Measurements from ENCODE around the gene SECISBP2L.

SECISBP2L gene

GRCh38 chr15:49037546-49037940, 8.7 kb downstream of the SECISBP2L start:
- ChIA-PET CTCF (no interaction called here), POLR2A (interaction anchor here (0.7 to 1.1 kb wide), 2 partner anchors 8 to 11 kb away, joined by 3 to 4 read pairs; partner anchors contain the start of gene SECISBP2L)
- no peak for TF ChIP-seq FOXM1 (IDR thresholded peaks at IDR 0.05; ENCODE audit: borderline replicate concordance)
- TF ChIP-seq FOXK2 (IDR thresholded peaks at IDR 0.05) = no peak
- no peak for TF ChIP-seq NFRKB (IDR thresholded peaks at IDR 0.05)
- no peak for TF ChIP-seq TARDBP (IDR thresholded peaks at IDR 0.05)
- TF ChIP-seq SP1 (IDR thresholded peaks at IDR 0.05) = no peak
- TF ChIP-seq ZNF384 (IDR thresholded peaks at IDR 0.05) = no peak
- TF ChIP-seq PKNOX1 (IDR thresholded peaks at IDR 0.05) = no peak
- no peak for TF ChIP-seq LEF1 (IDR thresholded peaks at IDR 0.05; ENCODE audit: borderline replicate concordance)
- TF ChIP-seq ARNT (IDR thresholded peaks at IDR 0.05) = no peak
- TF ChIP-seq SUZ12 (IDR thresholded peaks at IDR 0.05) = no peak
- TF ChIP-seq HDGF (IDR thresholded peaks at IDR 0.05; ENCODE audit: borderline replicate concordance) = no peak
- TF ChIP-seq L3MBTL2 (conservative IDR thresholded peaks at IDR 0.05) = no peak
- TF ChIP-seq BHLHE40 (IDR thresholded peaks at IDR 0.05; ENCODE audit: borderline replicate concordance) = no peak
- TF ChIP-seq ELF4 (IDR thresholded peaks at IDR 0.05) = no peak
- TF ChIP-seq FOXA1 (IDR thresholded peaks at IDR 0.05) = no peak
- no peak for DNase-seq (ENCODE audit: extremely low spot score)

- ChIA-PET POLR2A (interaction anchor here (1.1 kb wide), 1 partner anchor 9 kb away, joined by 4 read pairs; the partner anchor contains the start of gene SECISBP2L), CTCF (no interaction called here)
- no peak for TF ChIP-seq FOXA1 (IDR thresholded peaks at IDR 0.05)
- TF ChIP-seq ARNT (IDR thresholded peaks at IDR 0.05) = no peak
- no peak for TF ChIP-seq L3MBTL2 (conservative IDR thresholded peaks at IDR 0.05)
- TF ChIP-seq SUZ12 (IDR thresholded peaks at IDR 0.05) = no peak
- TF ChIP-seq HDGF (IDR thresholded peaks at IDR 0.05; ENCODE audit: borderline replicate concordance) = no peak
- TF ChIP-seq ELF4 (IDR thresholded peaks at IDR 0.05) = no peak
- no peak for TF ChIP-seq FOXM1 (IDR thresholded peaks at IDR 0.05; ENCODE audit: borderline replicate concordance)
- TF ChIP-seq LEF1 (IDR thresholded peaks at IDR 0.05; ENCODE audit: borderline replicate concordance) = no peak
- no peak for TF ChIP-seq ZNF384 (IDR thresholded peaks at IDR 0.05)
- no peak for DNase-seq (ENCODE audit: extremely low spot score)
Measured at GRCh38 chr15:49036650-49037545, 9.3 kb downstream of the SECISBP2L start.

- no peak for DNase-seq (ENCODE audit: extremely low spot score)
- CTCF ChIA-PET = no interaction called here
- POLR2A ChIA-PET = no interaction called here
Measured at GRCh38 chr15:49035825-49036224, 10.4 kb downstream of the SECISBP2L start.

GRCh38 chr15:49032601-49033145, 13.6 kb downstream of the SECISBP2L start:
- ChIA-PET CTCF (no interaction called here), POLR2A (no interaction called here)
- DNase-seq (ENCODE audit: extremely low spot score) = no peak
- no peak for TF ChIP-seq FOXK2 (IDR thresholded peaks at IDR 0.05)
- TF ChIP-seq FOXM1 (IDR thresholded peaks at IDR 0.05; ENCODE audit: borderline replicate concordance) = no peak
- TF ChIP-seq NFRKB (IDR thresholded peaks at IDR 0.05) = no peak
- TF ChIP-seq SUZ12 (IDR thresholded peaks at IDR 0.05) = no peak
- TF ChIP-seq CTBP1 (IDR thresholded peaks at IDR 0.05; ENCODE audit: borderline replicate concordance) = no peak
- no peak for TF ChIP-seq ARNT (IDR thresholded peaks at IDR 0.05)
- no peak for TF ChIP-seq L3MBTL2 (conservative IDR thresholded peaks at IDR 0.05)
- no peak for TF ChIP-seq SP1 (IDR thresholded peaks at IDR 0.05)

More at GRCh38 chr15:49035825-49036224, 10.4 kb downstream of the SECISBP2L start:
- TF ChIP-seq L3MBTL2 (conservative IDR thresholded peaks at IDR 0.05) = no peak
- TF ChIP-seq ZNF384 (IDR thresholded peaks at IDR 0.05) = no peak
- no peak for TF ChIP-seq FOXM1 (IDR thresholded peaks at IDR 0.05; ENCODE audit: borderline replicate concordance)
- no peak for TF ChIP-seq ELF4 (IDR thresholded peaks at IDR 0.05)
- no peak for TF ChIP-seq TARDBP (IDR thresholded peaks at IDR 0.05)
- TF ChIP-seq BHLHE40 (IDR thresholded peaks at IDR 0.05; ENCODE audit: borderline replicate concordance) = no peak
- TF ChIP-seq FOXA1 (IDR thresholded peaks at IDR 0.05) = no peak
- no peak for TF ChIP-seq HDGF (IDR thresholded peaks at IDR 0.05; ENCODE audit: borderline replicate concordance)
- TF ChIP-seq PKNOX1 (IDR thresholded peaks at IDR 0.05) = no peak
- TF ChIP-seq CTBP1 (IDR thresholded peaks at IDR 0.05; ENCODE audit: borderline replicate concordance) = no peak

GRCh38 chr15:49031804-49032203, 14.4 kb downstream of the SECISBP2L start:
- DNase-seq (ENCODE audit: extremely low spot score) = no peak
- TF ChIP-seq FOXA1 (IDR thresholded peaks at IDR 0.05) = no peak
- no peak for TF ChIP-seq L3MBTL2 (conservative IDR thresholded peaks at IDR 0.05)
- no peak for TF ChIP-seq NFRKB (IDR thresholded peaks at IDR 0.05)
- TF ChIP-seq SUZ12 (IDR thresholded peaks at IDR 0.05) = no peak
- no peak for TF ChIP-seq ZNF384 (IDR thresholded peaks at IDR 0.05)
- no peak for TF ChIP-seq SP1 (IDR thresholded peaks at IDR 0.05)
- TF ChIP-seq FOXM1 (IDR thresholded peaks at IDR 0.05; ENCODE audit: borderline replicate concordance) = no peak
- no peak for TF ChIP-seq FOXK2 (IDR thresholded peaks at IDR 0.05)
- TF ChIP-seq LEF1 (IDR thresholded peaks at IDR 0.05; ENCODE audit: borderline replicate concordance) = no peak
- no peak for TF ChIP-seq PKNOX1 (IDR thresholded peaks at IDR 0.05)
- ChIA-PET POLR2A (no interaction called here), CTCF (no interaction called here)

- CTCF ChIA-PET = no interaction called here
- POLR2A ChIA-PET = interaction anchor here (0.5 kb wide), 1 partner anchor 11 kb away, joined by 3 read pairs; no protein-coding TSS in a partner anchor
- no peak for DNase-seq (ENCODE audit: extremely low spot score)
- TF ChIP-seq NFRKB (IDR thresholded peaks at IDR 0.05) = no peak
- no peak for TF ChIP-seq ZNF384 (IDR thresholded peaks at IDR 0.05)
- TF ChIP-seq FOXM1 (IDR thresholded peaks at IDR 0.05; ENCODE audit: borderline replicate concordance) = no peak
Measured at GRCh38 chr15:49026700-49027099, 19.5 kb downstream of the SECISBP2L start.

Data from HEK293T (cell line).